Ascending aorta (tissue), 2 donors: ENCODE results near the gene MT1M. TPM values are rescaled to one million over a fixed set of nuclear protein-coding genes. Genes with fewer than 3 reads are reported as not detected.

Experiments
- DNase-seq, 2 donors: peaks; one replicate each; pipeline ENCODE4 v3.0.0-alpha.2; 2019; ENCODE audit warnings: low spot score in 2 of 2
- H3K27ac ChIP-seq, 2 donors: fragments of 200-600 bp; sonication (generic); one replicate each; pipeline ENCODE4 v1.5.1; 2016 to 2017; ENCODE audit warnings: mild to moderate bottlenecking in 1 of 2
- H3K27me3 ChIP-seq: fragments of 200-600 bp; sonication (generic); one replicate; pipeline ENCODE4 v1.5.1; 2017
- H3K36me3 ChIP-seq, 2 donors: fragments of 200-600 bp; sonication (generic); one replicate each; pipeline ENCODE4 v1.5.1; 2016
- H3K4me1 ChIP-seq, 2 donors: fragments of 200-600 bp; sonication (generic); one replicate each; pipeline ENCODE4 v1.5.1; 2016 to 2017; ENCODE audit warnings: mild to moderate bottlenecking in 1 of 2
- H3K4me3 ChIP-seq, 2 donors: fragments of 200-600 bp; sonication (generic); one replicate each; pipeline ENCODE4 v1.5.1; 2016 to 2017; ENCODE audit warnings: mild to moderate bottlenecking in 1 of 2
- H3K9me3 ChIP-seq, 2 donors: fragments of 200-600 bp; sonication (generic); one replicate each; pipeline ENCODE4 v1.5.1; 2016
- intact Hi-C: fragments of 100-400 bp; cut with DNase I; formaldehyde crosslinking; loops from one replicate; pipeline ENCODE4 v1.15.1; 2023
- total RNA-seq: library from RNA; depleted of rRNA; stranded (reverse); fragments of >200 nt; gene quantifications from one replicate; pipeline ENCODE4 v1.1.0, GENCODE V29; 2016
- TF ChIP-seq, protein P1 (sequence below), 3 experiments: fragments of 200-600 bp in 2 of 3; fragments of 450-650 bp in 1 of 3; sonication (generic) in 2 of 3; IDR thresholded peaks; one replicate each; pipeline ENCODE4 v1.5.1; 2016 to 2019; ENCODE audit warnings: antibody characterized with exemption in 3 of 3, mild to moderate bottlenecking in 1 of 3, moderate library complexity in 1 of 3

MT1M gene
- total RNA-seq, 1 donor from 2014 or later = 105 TPM

DNA sequence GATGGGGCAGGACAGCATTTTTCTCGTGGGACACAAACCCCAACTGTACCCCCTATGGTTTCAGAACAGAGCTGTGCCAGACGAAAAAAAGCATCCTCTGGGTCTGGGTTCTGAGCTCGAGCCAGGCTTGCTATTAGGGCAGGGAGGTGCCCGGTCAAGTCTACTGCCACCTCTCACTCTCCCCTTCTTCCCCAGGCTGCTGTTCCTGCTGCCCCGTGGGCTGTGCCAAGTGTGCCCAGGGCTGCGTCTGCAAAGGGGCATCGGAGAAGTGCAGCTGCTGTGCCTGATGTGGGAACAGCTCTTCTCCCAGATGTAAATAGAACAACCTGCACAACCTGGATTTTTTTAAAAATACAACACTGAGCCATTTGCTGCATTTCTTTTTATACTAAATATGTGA lies 5.8 kb upstream of the MT1M start:
- TF ChIP-seq, protein P1, sequence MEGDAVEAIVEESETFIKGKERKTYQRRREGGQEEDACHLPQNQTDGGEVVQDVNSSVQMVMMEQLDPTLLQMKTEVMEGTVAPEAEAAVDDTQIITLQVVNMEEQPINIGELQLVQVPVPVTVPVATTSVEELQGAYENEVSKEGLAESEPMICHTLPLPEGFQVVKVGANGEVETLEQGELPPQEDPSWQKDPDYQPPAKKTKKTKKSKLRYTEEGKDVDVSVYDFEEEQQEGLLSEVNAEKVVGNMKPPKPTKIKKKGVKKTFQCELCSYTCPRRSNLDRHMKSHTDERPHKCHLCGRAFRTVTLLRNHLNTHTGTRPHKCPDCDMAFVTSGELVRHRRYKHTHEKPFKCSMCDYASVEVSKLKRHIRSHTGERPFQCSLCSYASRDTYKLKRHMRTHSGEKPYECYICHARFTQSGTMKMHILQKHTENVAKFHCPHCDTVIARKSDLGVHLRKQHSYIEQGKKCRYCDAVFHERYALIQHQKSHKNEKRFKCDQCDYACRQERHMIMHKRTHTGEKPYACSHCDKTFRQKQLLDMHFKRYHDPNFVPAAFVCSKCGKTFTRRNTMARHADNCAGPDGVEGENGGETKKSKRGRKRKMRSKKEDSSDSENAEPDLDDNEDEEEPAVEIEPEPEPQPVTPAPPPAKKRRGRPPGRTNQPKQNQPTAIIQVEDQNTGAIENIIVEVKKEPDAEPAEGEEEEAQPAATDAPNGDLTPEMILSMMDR (IDR thresholded peaks at IDR 0.05) = no peak
- intact Hi-C loops = loop anchor here (5.0 kb wide), 2 partner anchors 434 to 676 kb away; partner anchors contain the start of gene GNAO1
- peak overlapping the region; percentile 96 for H3K27ac ChIP-seq
- no peaks in the 10 kb centered on the region for H3K27me3 ChIP-seq
- H3K4me3 ChIP-seq = peak overlapping the region; percentile 71 to 82
- H3K36me3 ChIP-seq = no peaks in the 10 kb centered on the region
- H3K9me3 ChIP-seq = no peaks in the 10 kb centered on the region
- DNase-seq = no peak
- peaks cover 4 to 6% of the 10 kb centered on the region in 2 donors for H3K4me1 ChIP-seq

- H3K4me1 ChIP-seq = peaks cover 6 to 16% of the 10 kb centered on the region in 2 donors
- H3K36me3 ChIP-seq = no peaks in the 10 kb centered on the region
- H3K27ac ChIP-seq = peak overlapping the region; percentile 85 to 96
- no peaks in the 10 kb centered on the region for H3K27me3 ChIP-seq
- TF ChIP-seq, protein P1 (IDR thresholded peaks at IDR 0.05) = no peak
- H3K4me3 ChIP-seq = no peak overlapping the region
- intact Hi-C loops = loop anchor here (5.0 kb wide), 2 partner anchors 436 to 674 kb away; partner anchors contain the start of gene GNAO1
- H3K9me3 ChIP-seq = no peaks in the 10 kb centered on the region
- DNase-seq = no peak
These were observed 3.7 kb upstream of the MT1M start for GRCh38 chr16:56628486-56629350.

GRCh38 chr16:56629531-56629930 lies 2.9 kb upstream of the MT1M start:
- no peaks in the 10 kb centered on the region for H3K9me3 ChIP-seq
- TF ChIP-seq, protein P1 (IDR thresholded peaks at IDR 0.05) = no peak
- H3K4me1 ChIP-seq = peaks cover 6 to 16% of the 10 kb centered on the region in 2 donors
- DNase-seq = no peak
- H3K4me3 ChIP-seq = no peak overlapping the region
- H3K36me3 ChIP-seq = no peaks in the 10 kb centered on the region
- intact Hi-C loops = loop anchor here (5.0 kb wide), 2 partner anchors 437 to 673 kb away; partner anchors contain the start of gene GNAO1
- peak overlapping the region; percentile 85 to 96 for H3K27ac ChIP-seq
- H3K27me3 ChIP-seq = no peaks in the 10 kb centered on the region

- peak overlapping the region in 1 of 2 donors; percentile 85 for H3K27ac ChIP-seq
- no peaks in the 10 kb centered on the region for H3K36me3 ChIP-seq
- H3K4me1 ChIP-seq = peaks cover 6 to 12% of the 10 kb centered on the region in 2 donors
- no peaks in the 10 kb centered on the region for H3K27me3 ChIP-seq
- TF ChIP-seq, protein P1 (IDR thresholded peaks at IDR 0.05) = no peak
- no peak overlapping the region for H3K4me3 ChIP-seq
- no peak for DNase-seq
- H3K9me3 ChIP-seq = no peaks in the 10 kb centered on the region
- intact Hi-C loops = loop anchor here (10.0 kb wide), 1 partner anchor 555 kb away; the partner anchor contains the start of genes PSME3IP1 and RSPRY1
These were observed 2.3 kb upstream of the MT1M start for GRCh38 chr16:56630134-56630533.

GRCh38 chr16:56631197-56631596 lies 1.3 kb upstream of the MT1M start:
- peaks cover 6 to 12% of the 10 kb centered on the region in 2 donors for H3K4me1 ChIP-seq
- intact Hi-C loops = loop anchor here (10.0 kb wide), 1 partner anchor 554 kb away; the partner anchor contains the start of genes PSME3IP1 and RSPRY1
- H3K27ac ChIP-seq = peak overlapping the region; percentile 88 to 96
- no peaks in the 10 kb centered on the region for H3K36me3 ChIP-seq
- TF ChIP-seq, protein P1 (IDR thresholded peaks at IDR 0.05) = no peak
- no peak overlapping the region for H3K4me3 ChIP-seq
- DNase-seq = no peak
- H3K9me3 ChIP-seq = no peaks in the 10 kb centered on the region
- H3K27me3 ChIP-seq = no peaks in the 10 kb centered on the region
